Brain pericyte (primary cell): ENCODE measurements around the gene SFXN5.
"Not testable (repeated sequence)": the region's sequence is repeated elsewhere in the genome, so short reads cannot be mapped to it uniquely, and the experiment has no call there.

Experiments used
- DNase-seq: peaks from one replicate; pipeline ENCODE4 v3.0.0-alpha.2; 2012; ENCODE audit warnings: low read depth, low spot score

Gene SFXN5

GRCh38 chr2:73101626-73102256 is 30.2 kb upstream of the SFXN5 start:
- DNase-seq = no peak

GRCh38 chr2:73100956-73101355 is 29.4 kb upstream of the SFXN5 start:
- no peak for DNase-seq

- no peak for DNase-seq
Observed at GRCh38 chr2:73099486-73099885, 28.0 kb upstream of the SFXN5 start.

GRCh38 chr2:73095910-73096309 is 24.4 kb upstream of the SFXN5 start:
- DNase-seq = no peak

- not testable (repeated sequence) for DNase-seq
Observed at GRCh38 chr2:73093601-73094218, 22.2 kb upstream of the SFXN5 start.

GRCh38 chr2:73092146-73092783 is 20.8 kb upstream of the SFXN5 start:
- no peak for DNase-seq

GRCh38 chr2:73091696-73092095 is 20.2 kb upstream of the SFXN5 start:
- DNase-seq = no peak

GRCh38 chr2:73091164-73091563 is 19.7 kb upstream of the SFXN5 start:
- DNase-seq = no peak

- DNase-seq = no peak
Observed at GRCh38 chr2:73089270-73090030, 17.9 kb upstream of the SFXN5 start.

GRCh38 chr2:73088703-73089102 is 17.2 kb upstream of the SFXN5 start:
- DNase-seq = no peak

GRCh38 chr2:73088211-73088610 is 16.7 kb upstream of the SFXN5 start:
- DNase-seq = no peak

- no peak for DNase-seq
Observed at GRCh38 chr2:73087311-73087710, 15.8 kb upstream of the SFXN5 start.

- no peak for DNase-seq
Observed at GRCh38 chr2:73085691-73086090, 14.2 kb upstream of the SFXN5 start.

GRCh38 chr2:73084971-73085370 is 13.5 kb upstream of the SFXN5 start:
- no peak for DNase-seq

GRCh38 chr2:73083886-73084800 is 12.6 kb upstream of the SFXN5 start:
- no peak for DNase-seq

GRCh38 chr2:73082523-73083410 is 11.3 kb upstream of the SFXN5 start:
- no peak for DNase-seq

- no peak for DNase-seq
Observed at GRCh38 chr2:73081181-73081671, 9.7 kb upstream of the SFXN5 start.

GRCh38 chr2:73080321-73081131 is 9.0 kb upstream of the SFXN5 start:
- DNase-seq = no peak

GRCh38 chr2:73079636-73080035 is 8.1 kb upstream of the SFXN5 start:
- no peak for DNase-seq
